Measurements from ENCODE around the gene NEFH. TPM values are rescaled to one million over a fixed set of nuclear protein-coding genes. Genes with fewer than 3 reads are reported as not detected.
A peak's percentile ranks its signal among the peaks of the same experiment; 100 is the strongest.

NEFH gene
- total RNA-seq, 1 experiment from 2014 or later: not detected

DNA sequence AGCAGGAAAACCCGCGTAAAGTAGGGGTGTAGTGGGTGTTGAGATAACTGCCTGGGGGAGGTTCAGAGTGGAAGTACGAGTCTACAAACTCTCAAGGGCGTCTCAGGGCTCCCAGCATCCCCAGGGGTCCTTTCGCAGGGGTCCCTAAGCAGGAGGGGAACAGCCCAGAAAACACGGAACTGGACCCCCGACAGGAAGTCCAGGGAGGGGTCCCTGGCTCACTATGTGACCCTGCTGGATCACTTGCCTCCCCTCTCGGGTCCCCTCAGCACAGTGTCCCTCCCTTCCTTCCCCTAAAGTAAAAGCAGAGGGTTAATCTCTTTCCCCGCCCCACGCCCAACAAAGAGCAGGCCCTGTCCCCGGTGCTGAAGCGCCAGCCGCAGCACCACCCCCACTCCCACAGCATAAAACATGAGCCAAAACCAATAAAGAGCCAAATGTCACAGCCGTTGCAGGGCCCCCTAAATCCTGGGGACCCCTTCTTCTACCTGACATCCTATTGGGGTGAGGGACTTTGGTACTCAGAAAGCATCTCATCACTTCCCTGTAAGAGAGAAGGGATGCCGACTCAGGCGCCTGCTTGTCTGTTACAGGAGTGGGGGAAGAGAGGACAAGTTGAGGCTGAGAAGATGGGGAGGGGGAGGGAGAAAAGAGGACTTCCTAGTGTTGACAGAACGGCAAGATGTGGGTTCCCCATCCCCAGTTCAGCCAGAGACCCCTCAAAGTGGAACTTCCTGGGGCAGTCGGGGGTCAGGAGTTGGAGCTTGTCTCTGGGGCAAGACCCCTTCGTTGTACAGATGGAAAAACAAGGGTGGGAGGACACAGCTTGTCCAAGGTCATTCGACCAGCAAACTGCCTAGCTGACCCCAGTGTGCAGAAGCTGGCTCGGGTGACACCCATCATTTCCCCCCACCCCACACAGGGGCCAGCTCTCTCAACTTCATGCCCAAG is 1.4 kb upstream of the NEFH start:
- H3K9me3 Mint-ChIP-seq (ENCODE audit: low read depth, unreplicated experiment): no peaks in the 10 kb centered on the region
- peaks cover 85% of the 10 kb centered on the region for H3K27me3 Mint-ChIP-seq (ENCODE audit: unreplicated experiment)
- BruUV-seq (replicated peaks): no TSS peak
- no peak overlapping the region for H3K4me3 Mint-ChIP-seq (ENCODE audit: low read depth, unreplicated experiment)
- CTCF ChIA-PET: no interaction called here
- TF ChIP-seq, protein P1, sequence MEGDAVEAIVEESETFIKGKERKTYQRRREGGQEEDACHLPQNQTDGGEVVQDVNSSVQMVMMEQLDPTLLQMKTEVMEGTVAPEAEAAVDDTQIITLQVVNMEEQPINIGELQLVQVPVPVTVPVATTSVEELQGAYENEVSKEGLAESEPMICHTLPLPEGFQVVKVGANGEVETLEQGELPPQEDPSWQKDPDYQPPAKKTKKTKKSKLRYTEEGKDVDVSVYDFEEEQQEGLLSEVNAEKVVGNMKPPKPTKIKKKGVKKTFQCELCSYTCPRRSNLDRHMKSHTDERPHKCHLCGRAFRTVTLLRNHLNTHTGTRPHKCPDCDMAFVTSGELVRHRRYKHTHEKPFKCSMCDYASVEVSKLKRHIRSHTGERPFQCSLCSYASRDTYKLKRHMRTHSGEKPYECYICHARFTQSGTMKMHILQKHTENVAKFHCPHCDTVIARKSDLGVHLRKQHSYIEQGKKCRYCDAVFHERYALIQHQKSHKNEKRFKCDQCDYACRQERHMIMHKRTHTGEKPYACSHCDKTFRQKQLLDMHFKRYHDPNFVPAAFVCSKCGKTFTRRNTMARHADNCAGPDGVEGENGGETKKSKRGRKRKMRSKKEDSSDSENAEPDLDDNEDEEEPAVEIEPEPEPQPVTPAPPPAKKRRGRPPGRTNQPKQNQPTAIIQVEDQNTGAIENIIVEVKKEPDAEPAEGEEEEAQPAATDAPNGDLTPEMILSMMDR (IDR thresholded peaks at IDR 0.05; ENCODE audit: unreplicated experiment): no peak
- H3K27ac Mint-ChIP-seq (ENCODE audit: unreplicated experiment): no peak overlapping the region
- DNase-seq: peak; percentile 30
- H3K4me1 Mint-ChIP-seq (ENCODE audit: low read depth, unreplicated experiment): no peaks in the 10 kb centered on the region
- no peaks in the 10 kb centered on the region for H3K36me3 Mint-ChIP-seq (ENCODE audit: insufficient read depth, unreplicated experiment)
- intact Hi-C loops (cut with micrococcal nuclease; ENCODE audit: unreplicated experiment): no loop called here

- intact Hi-C loops (cut with micrococcal nuclease; ENCODE audit: unreplicated experiment): no loop called here
- Mint-ChIP-seq H3K36me3 (ENCODE audit: insufficient read depth, unreplicated experiment) (no peaks in the 10 kb centered on the region), H3K4me1 (ENCODE audit: low read depth, unreplicated experiment) (no peaks in the 10 kb centered on the region), H3K27me3 (ENCODE audit: unreplicated experiment) (peaks cover 71% of the 10 kb centered on the region), H3K9me3 (ENCODE audit: low read depth, unreplicated experiment) (no peaks in the 10 kb centered on the region), H3K4me3 (ENCODE audit: low read depth, unreplicated experiment) (no peak overlapping the region), H3K27ac (ENCODE audit: unreplicated experiment) (no peak overlapping the region)
- TF ChIP-seq, protein P1 (IDR thresholded peaks at IDR 0.05; ENCODE audit: unreplicated experiment): no peak
- DNase-seq: no peak
- CTCF ChIA-PET: no interaction called here
- BruUV-seq (replicated peaks): no TSS peak
Measured at GRCh38 chr22:29480262-29480511, 169 bp downstream of the NEFH start.

DNA sequence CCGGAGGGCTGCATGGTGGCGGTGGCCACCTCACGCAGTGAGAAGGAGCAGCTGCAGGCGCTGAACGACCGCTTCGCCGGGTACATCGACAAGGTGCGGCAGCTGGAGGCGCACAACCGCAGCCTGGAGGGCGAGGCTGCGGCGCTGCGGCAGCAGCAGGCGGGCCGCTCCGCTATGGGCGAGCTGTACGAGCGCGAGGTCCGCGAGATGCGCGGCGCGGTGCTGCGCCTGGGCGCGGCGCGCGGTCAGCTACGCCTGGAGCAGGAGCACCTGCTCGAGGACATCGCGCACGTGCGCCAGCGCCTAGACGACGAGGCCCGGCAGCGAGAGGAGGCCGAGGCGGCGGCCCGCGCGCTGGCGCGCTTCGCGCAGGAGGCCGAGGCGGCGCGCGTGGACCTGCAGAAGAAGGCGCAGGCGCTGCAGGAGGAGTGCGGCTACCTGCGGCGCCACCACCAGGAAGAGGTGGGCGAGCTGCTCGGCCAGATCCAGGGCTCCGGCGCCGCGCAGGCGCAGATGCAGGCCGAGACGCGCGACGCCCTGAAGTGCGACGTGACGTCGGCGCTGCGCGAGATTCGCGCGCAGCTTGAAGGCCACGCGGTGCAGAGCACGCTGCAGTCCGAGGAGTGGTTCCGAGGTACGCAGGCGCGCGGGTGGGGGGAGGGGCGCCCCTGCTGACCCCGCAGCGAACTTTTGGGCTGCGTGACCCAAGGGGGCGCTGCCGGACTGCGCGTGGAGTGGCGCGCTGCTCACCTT is 670 bp downstream of the NEFH start:
- peaks cover 66% of the 10 kb centered on the region for H3K27me3 Mint-ChIP-seq (ENCODE audit: unreplicated experiment)
- DNase-seq: no peak
- TF ChIP-seq, protein P1 (IDR thresholded peaks at IDR 0.05; ENCODE audit: unreplicated experiment): no peak
- no peak overlapping the region for H3K27ac Mint-ChIP-seq (ENCODE audit: unreplicated experiment)
- no peak overlapping the region for H3K4me3 Mint-ChIP-seq (ENCODE audit: low read depth, unreplicated experiment)
- H3K4me1 Mint-ChIP-seq (ENCODE audit: low read depth, unreplicated experiment): no peaks in the 10 kb centered on the region
- CTCF ChIA-PET: interaction anchor here (0.6 kb wide), 1 partner anchor 81 kb away, joined by 3 read pairs; no protein-coding TSS in a partner anchor
- intact Hi-C loops (cut with micrococcal nuclease; ENCODE audit: unreplicated experiment): no loop called here
- BruUV-seq (replicated peaks): no TSS peak
- H3K9me3 Mint-ChIP-seq (ENCODE audit: low read depth, unreplicated experiment): no peaks in the 10 kb centered on the region
- H3K36me3 Mint-ChIP-seq (ENCODE audit: insufficient read depth, unreplicated experiment): no peaks in the 10 kb centered on the region

GRCh38 chr22:29481265-29482000 is 1.4 kb downstream of the NEFH start:
- Mint-ChIP-seq H3K27ac (ENCODE audit: unreplicated experiment) (no peak overlapping the region), H3K36me3 (ENCODE audit: insufficient read depth, unreplicated experiment) (no peaks in the 10 kb centered on the region), H3K27me3 (ENCODE audit: unreplicated experiment) (peaks cover 59% of the 10 kb centered on the region), H3K4me1 (ENCODE audit: low read depth, unreplicated experiment) (no peaks in the 10 kb centered on the region), H3K4me3 (ENCODE audit: low read depth, unreplicated experiment) (no peak overlapping the region), H3K9me3 (ENCODE audit: low read depth, unreplicated experiment) (no peaks in the 10 kb centered on the region)
- CTCF ChIA-PET: no interaction called here
- no TSS peak for BruUV-seq (replicated peaks)
- intact Hi-C loops (cut with micrococcal nuclease; ENCODE audit: unreplicated experiment): no loop called here
- TF ChIP-seq, protein P1 (IDR thresholded peaks at IDR 0.05; ENCODE audit: unreplicated experiment): no peak
- no peak for DNase-seq

Data from Calu3 (cell line).